Measurements from ENCODE around the gene HSD17B1. TPM values are rescaled to one million over a fixed set of nuclear protein-coding genes. Genes with fewer than 3 reads are reported as not detected.

HSD17B1 gene
- total RNA-seq, 1 experiment from 2014 or later, result 1.3 TPM

- Histone ChIP-seq H4K20me1 (ENCODE audit: insufficient read depth) (no peaks in the 10 kb centered on the region), H3K36me3 (ENCODE audit: low read depth) (no peaks in the 10 kb centered on the region), H3K9me3 (ENCODE audit: insufficient read depth, low read depth) (no peaks in the 10 kb centered on the region), H3K4me3 (no peak overlapping the region), H3K27ac (no peak overlapping the region), H3K79me2 (ENCODE audit: low read depth) (no peaks in the 10 kb centered on the region), H3K4me1 (replicated peaks; ENCODE audit: insufficient read depth) (peaks cover 2% of the 10 kb centered on the region), H3F3A (ENCODE audit: insufficient read depth, low read depth) (peaks cover 19% of the 10 kb centered on the region; the same call in 1 of the 2 replicates), H2AFZ (no peak overlapping the region), H3K4me2 (no peak overlapping the region), H3K9me2 (ENCODE audit: insufficient read depth) (no peaks in the 10 kb centered on the region), H3K27me3 (ENCODE audit: insufficient read depth, low read depth) (no peaks in the 10 kb centered on the region)
- no peak for DNase-seq
- no peak for TF ChIP-seq EZH2 (IDR thresholded peaks at IDR 0.05; ENCODE audit: low read depth)
- TF ChIP-seq, protein P1, sequence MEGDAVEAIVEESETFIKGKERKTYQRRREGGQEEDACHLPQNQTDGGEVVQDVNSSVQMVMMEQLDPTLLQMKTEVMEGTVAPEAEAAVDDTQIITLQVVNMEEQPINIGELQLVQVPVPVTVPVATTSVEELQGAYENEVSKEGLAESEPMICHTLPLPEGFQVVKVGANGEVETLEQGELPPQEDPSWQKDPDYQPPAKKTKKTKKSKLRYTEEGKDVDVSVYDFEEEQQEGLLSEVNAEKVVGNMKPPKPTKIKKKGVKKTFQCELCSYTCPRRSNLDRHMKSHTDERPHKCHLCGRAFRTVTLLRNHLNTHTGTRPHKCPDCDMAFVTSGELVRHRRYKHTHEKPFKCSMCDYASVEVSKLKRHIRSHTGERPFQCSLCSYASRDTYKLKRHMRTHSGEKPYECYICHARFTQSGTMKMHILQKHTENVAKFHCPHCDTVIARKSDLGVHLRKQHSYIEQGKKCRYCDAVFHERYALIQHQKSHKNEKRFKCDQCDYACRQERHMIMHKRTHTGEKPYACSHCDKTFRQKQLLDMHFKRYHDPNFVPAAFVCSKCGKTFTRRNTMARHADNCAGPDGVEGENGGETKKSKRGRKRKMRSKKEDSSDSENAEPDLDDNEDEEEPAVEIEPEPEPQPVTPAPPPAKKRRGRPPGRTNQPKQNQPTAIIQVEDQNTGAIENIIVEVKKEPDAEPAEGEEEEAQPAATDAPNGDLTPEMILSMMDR (conservative IDR thresholded peaks at IDR 0.05), result no peak
- ChIA-PET POLR2A (ENCODE audit: unreplicated experiment) (interaction anchor here (0.7 kb wide), 1 partner anchor 431 kb away, joined by 3 read pairs; no protein-coding TSS in a partner anchor), CTCF (no interaction called here)
- intact Hi-C loops (cut with micrococcal nuclease; ENCODE audit: unreplicated experiment), result no loop called here
- BruUV-seq (replicated peaks), result no TSS peak
Observed at GRCh38 chr17:42547001-42547461, 5.7 kb upstream of the HSD17B1 start.

GRCh38 chr17:42547698-42548069 lies 5.0 kb upstream of the HSD17B1 start:
- Histone ChIP-seq H3K79me2 (ENCODE audit: low read depth) (no peaks in the 10 kb centered on the region), H3K9me2 (ENCODE audit: insufficient read depth) (no peaks in the 10 kb centered on the region), H3K9me3 (ENCODE audit: insufficient read depth, low read depth) (no peaks in the 10 kb centered on the region), H3K27me3 (ENCODE audit: insufficient read depth, low read depth) (no peaks in the 10 kb centered on the region), H3K4me2 (no peak overlapping the region), H3F3A (ENCODE audit: insufficient read depth, low read depth) (peaks cover 20% of the 10 kb centered on the region; the same call in 1 of the 2 replicates), H3K4me1 (replicated peaks; ENCODE audit: insufficient read depth) (no peaks in the 10 kb centered on the region), H3K27ac (no peak overlapping the region), H3K4me3 (no peak overlapping the region), H4K20me1 (ENCODE audit: insufficient read depth) (no peaks in the 10 kb centered on the region), H2AFZ (no peak overlapping the region), H3K36me3 (ENCODE audit: low read depth) (no peaks in the 10 kb centered on the region)
- ChIA-PET POLR2A (ENCODE audit: unreplicated experiment) (interaction anchor here (0.6 to 0.7 kb wide), 2 partner anchors 101 to 157 kb away, joined by 3 read pairs; no protein-coding TSS in a partner anchor), CTCF (interaction anchor here (0.7 to 1.6 kb wide), 2 partner anchors 16 to 137 kb away, joined by 3 to 4 read pairs; no protein-coding TSS in a partner anchor)
- intact Hi-C loops (cut with micrococcal nuclease; ENCODE audit: unreplicated experiment), result no loop called here
- DNase-seq, result no peak
- no peak for TF ChIP-seq EZH2 (IDR thresholded peaks at IDR 0.05; ENCODE audit: low read depth)
- TF ChIP-seq, protein P1 (conservative IDR thresholded peaks at IDR 0.05), result no peak
- no TSS peak for BruUV-seq (replicated peaks)

DNA sequence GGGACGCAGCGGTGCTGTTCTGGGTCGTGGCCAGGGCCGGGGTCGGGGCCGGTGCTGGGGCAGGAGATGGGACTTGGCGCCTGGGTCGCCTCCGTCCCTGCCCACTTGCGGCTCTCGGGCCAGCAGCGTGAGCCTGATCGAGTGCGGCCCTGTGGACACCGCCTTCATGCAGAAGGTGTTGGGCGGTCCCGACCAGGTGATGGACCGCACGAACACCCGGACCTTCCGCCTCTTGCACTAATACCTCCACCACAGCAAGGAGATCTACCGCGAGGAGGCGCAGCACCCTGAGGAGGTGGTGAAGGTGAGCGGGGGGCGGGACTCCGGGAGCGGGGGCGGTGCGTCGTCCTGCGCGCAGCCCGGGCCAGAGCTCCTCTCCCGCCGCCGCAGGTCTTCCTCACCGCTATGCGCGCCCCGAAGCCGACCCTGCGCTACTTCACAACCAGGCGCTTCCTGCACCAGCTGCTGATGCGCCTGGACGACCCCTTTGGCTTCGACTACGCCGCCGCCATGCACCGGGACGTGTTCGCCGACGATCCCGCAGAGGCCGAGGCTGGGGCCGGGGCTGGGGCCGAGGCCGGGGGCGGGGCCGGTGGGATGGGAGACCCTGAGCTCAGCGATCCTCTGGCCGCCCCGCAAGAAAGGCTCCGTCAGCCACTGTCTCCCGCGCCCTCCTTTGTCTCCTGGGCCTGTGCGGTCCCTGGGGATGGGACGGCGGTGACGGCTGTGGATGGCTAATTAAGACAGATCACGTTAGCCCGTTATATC lies 4.5 kb upstream of the HSD17B1 start:
- Histone ChIP-seq H3K36me3 (ENCODE audit: low read depth) (no peaks in the 10 kb centered on the region), H3K27me3 (ENCODE audit: insufficient read depth, low read depth) (no peaks in the 10 kb centered on the region), H3K9me3 (ENCODE audit: insufficient read depth, low read depth) (no peaks in the 10 kb centered on the region), H4K20me1 (ENCODE audit: insufficient read depth) (no peaks in the 10 kb centered on the region), H3K79me2 (ENCODE audit: low read depth) (0 out of 2 replicates have a peak, but pooled peaks cover 3% of the 10 kb centered on the region), H3F3A (ENCODE audit: insufficient read depth, low read depth) (peaks cover 20% of the 10 kb centered on the region; the same call in 1 of the 2 replicates), H3K9me2 (ENCODE audit: insufficient read depth) (no peaks in the 10 kb centered on the region), H3K4me2 (peak overlapping the region; percentile 40), H2AFZ (no peak overlapping the region), H3K4me1 (replicated peaks; ENCODE audit: insufficient read depth) (no peaks in the 10 kb centered on the region), H3K27ac (no peak overlapping the region), H3K4me3 (peak overlapping the region; percentile 23; the same call in 1 of the 2 replicates)
- BruUV-seq (replicated peaks), result no TSS peak
- ChIA-PET CTCF (interaction anchor here (0.7 to 1.6 kb wide), 2 partner anchors 16 to 137 kb away, joined by 3 to 4 read pairs; no protein-coding TSS in a partner anchor), POLR2A (ENCODE audit: unreplicated experiment) (interaction anchor here (0.6 to 0.8 kb wide), 3 partner anchors 21 to 156 kb away, joined by 3 to 4 read pairs (median 3); no protein-coding TSS in a partner anchor)
- intact Hi-C loops (cut with micrococcal nuclease; ENCODE audit: unreplicated experiment), result no loop called here
- TF ChIP-seq EZH2 (IDR thresholded peaks at IDR 0.05; ENCODE audit: low read depth), result no peak
- TF ChIP-seq, protein P1 (conservative IDR thresholded peaks at IDR 0.05), result 0 out of 2 replicates have a peak, but pooled peaks have one; percentile 30
- peak in 1 of 2 experiments; percentile 84 for DNase-seq
